ENCODE data around the gene MSANTD7.

The MSANTD7 gene

DNA sequence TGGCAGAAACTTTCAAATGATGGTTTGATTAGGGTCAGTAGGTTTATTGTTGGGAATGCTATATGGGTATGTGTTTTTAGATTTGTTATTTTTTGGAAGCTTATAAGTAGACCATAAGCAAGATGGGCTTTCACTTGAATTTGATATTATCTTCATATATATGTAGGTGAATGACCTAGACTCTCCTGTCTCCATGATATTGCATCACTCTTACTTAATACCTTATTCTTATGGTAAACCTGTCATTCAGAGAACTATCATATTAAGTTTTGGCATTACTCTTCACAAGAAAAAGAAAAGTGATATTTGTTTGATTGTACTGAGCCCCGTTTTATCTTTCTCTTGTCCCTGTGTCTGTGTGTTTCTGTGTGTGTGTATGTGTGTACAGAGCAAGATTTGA, 17.3 kb downstream of the MSANTD7 start:
- Histone ChIP-seq H3K4me1 (ENCODE audit: control insufficient read depth, insufficient read depth, low read length) (no peaks in the 10 kb centered on the region), H3K36me3 (ENCODE audit: control insufficient read depth in 2 of 2, insufficient read depth in 1 of 2, low read length in 2 of 2) (peaks cover 50 to 70% of the 10 kb centered on the region in 2 experiments), H3K4me3 (ENCODE audit: low read depth, low read length) (no peak overlapping the region), H3K27ac (ENCODE audit: extremely low read depth, low read depth, low read length) (no peak overlapping the region), H3K9me3 (ENCODE audit: control insufficient read depth, insufficient read depth, low read depth, low read length) (no peaks in the 10 kb centered on the region)
- POLR2A ChIA-PET: no interaction called here
- CTCF ChIA-PET: no interaction called here
- TF ChIP-seq ZNF324 (tag by site-specific recombination; IDR thresholded peaks at IDR 0.05): no peak
- TF ChIP-seq ZXDB (tag by site-specific recombination; IDR thresholded peaks at IDR 0.05): no peak
- TF ChIP-seq ZNF785 (tag by site-specific recombination; IDR thresholded peaks at IDR 0.05): no peak
- no peak for TF ChIP-seq MEIS1 (CRISPR knock-in tag; IDR thresholded peaks at IDR 0.05; ENCODE audit: borderline replicate concordance)
- no peak for TF ChIP-seq ZNF585B (tag by site-specific recombination; IDR thresholded peaks at IDR 0.05)
- TF ChIP-seq ZIC2 (tag by site-specific recombination; IDR thresholded peaks at IDR 0.05): no peak
- no peak for TF ChIP-seq ZNF521 (tag by site-specific recombination; IDR thresholded peaks at IDR 0.05)
- TF ChIP-seq ZNF133 (tag by site-specific recombination; IDR thresholded peaks at IDR 0.05): no peak
- TF ChIP-seq ZFP37 (tag by site-specific recombination; IDR thresholded peaks at IDR 0.05): no peak
- TF ChIP-seq ZNF610 (tag by site-specific recombination; IDR thresholded peaks at IDR 0.05; ENCODE audit: borderline replicate concordance): no peak
- TF ChIP-seq, protein P1, sequence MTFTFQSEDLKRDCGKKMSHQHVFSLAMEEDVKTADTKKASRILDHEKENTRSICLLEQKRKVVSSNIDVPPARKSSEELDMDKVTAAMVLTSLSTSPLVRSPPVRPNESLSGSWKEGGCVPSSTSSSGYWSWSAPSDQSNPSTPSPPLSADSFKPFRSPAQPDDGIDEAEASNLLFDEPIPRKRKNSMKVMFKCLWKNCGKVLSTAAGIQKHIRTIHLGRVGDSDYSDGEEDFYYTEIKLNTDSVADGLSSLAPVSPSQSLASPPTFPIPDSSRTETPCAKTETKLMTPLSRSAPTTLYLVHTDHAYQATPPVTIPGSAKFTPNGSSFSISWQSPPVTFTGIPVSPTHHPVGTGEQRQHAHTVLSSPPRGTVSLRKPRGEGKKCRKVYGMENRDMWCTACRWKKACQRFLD (tag by site-specific recombination; IDR thresholded peaks at IDR 0.05): no peak
- TF ChIP-seq ZBTB17 (tag by site-specific recombination; IDR thresholded peaks at IDR 0.05): no peak
- TF ChIP-seq, protein P2, sequence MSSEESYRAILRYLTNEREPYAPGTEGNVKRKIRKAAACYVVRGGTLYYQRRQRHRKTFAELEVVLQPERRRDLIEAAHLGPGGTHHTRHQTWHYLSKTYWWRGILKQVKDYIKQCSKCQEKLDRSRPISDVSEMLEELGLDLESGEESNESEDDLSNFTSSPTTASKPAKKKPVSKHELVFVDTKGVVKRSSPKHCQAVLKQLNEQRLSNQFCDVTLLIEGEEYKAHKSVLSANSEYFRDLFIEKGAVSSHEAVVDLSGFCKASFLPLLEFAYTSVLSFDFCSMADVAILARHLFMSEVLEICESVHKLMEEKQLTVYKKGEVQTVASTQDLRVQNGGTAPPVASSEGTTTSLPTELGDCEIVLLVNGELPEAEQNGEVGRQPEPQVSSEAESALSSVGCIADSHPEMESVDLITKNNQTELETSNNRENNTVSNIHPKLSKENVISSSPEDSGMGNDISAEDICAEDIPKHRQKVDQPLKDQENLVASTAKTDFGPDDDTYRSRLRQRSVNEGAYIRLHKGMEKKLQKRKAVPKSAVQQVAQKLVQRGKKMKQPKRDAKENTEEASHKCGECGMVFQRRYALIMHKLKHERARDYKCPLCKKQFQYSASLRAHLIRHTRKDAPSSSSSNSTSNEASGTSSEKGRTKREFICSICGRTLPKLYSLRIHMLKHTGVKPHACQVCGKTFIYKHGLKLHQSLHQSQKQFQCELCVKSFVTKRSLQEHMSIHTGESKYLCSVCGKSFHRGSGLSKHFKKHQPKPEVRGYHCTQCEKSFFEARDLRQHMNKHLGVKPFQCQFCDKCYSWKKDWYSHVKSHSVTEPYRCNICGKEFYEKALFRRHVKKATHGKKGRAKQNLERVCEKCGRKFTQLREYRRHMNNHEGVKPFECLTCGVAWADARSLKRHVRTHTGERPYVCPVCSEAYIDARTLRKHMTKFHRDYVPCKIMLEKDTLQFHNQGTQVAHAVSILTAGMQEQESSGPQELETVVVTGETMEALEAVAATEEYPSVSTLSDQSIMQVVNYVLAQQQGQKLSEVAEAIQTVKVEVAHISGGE (tag by site-specific recombination; conservative IDR thresholded peaks at IDR 0.05; ENCODE audit: low read depth): no peak
- no peak for TF ChIP-seq HOXA7 (CRISPR knock-in tag; IDR thresholded peaks at IDR 0.05; ENCODE audit: borderline replicate concordance)
- TF ChIP-seq ZBTB20 (tag by site-specific recombination; IDR thresholded peaks at IDR 0.05): no peak

DNA sequence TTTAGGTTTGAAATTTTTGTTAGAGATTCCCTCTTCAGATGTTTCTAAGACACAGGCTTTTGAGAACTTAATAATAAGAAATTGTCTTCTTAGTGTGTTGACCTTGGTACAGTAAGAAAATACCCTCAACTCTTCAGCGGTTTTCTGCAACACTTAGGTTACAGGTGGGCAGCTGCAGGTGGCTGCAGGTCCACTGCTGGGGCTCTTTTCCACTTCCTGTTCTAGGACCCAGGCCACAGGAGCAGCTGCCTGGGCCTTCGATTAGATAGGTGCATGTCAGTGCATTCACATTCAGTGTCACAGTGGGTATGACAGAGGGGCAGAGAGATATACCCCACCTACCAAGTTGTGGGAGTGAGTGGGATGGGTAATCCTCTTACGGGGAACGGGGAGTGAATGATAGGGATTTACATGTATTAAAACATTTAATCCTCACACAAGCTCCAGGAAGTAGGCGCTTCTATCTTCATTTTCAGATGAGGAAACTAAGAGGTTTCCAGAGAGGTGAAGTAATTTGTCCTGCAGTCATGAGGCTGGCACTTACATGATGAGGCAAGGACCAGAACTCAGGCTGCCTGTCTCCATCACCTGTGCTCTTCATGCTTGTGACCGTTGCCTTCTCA, 20.3 kb downstream of the MSANTD7 start:
- ChIA-PET POLR2A (interaction anchor here (1.1 kb wide), 1 partner anchor 21 kb away, joined by 4 read pairs; the partner anchor contains the start of gene CDNF), CTCF (interaction anchor here (1.5 kb wide), 1 partner anchor 10 kb away, joined by 4 read pairs; no protein-coding TSS in a partner anchor)
- H3K27ac ChIP-seq (ENCODE audit: extremely low read depth, low read depth, low read length): no peak overlapping the region
- H3K4me1 ChIP-seq (ENCODE audit: control insufficient read depth, insufficient read depth, low read length): no peaks in the 10 kb centered on the region
- H3K4me3 ChIP-seq (ENCODE audit: low read depth, low read length): no peak overlapping the region
- H3K9me3 ChIP-seq (ENCODE audit: control insufficient read depth, insufficient read depth, low read depth, low read length): no peaks in the 10 kb centered on the region
- peaks cover 36 to 65% of the 10 kb centered on the region in 2 experiments for H3K36me3 ChIP-seq (ENCODE audit: control insufficient read depth in 2 of 2, insufficient read depth in 1 of 2, low read length in 2 of 2)
- 0 out of 2 replicates have a peak, but pooled peaks have one; percentile 17 for TF ChIP-seq ZFHX2 (tag by site-specific recombination; conservative IDR thresholded peaks at IDR 0.05)
- TF ChIP-seq SCRT1 (tag by site-specific recombination; IDR thresholded peaks at IDR 0.05; ENCODE audit: borderline replicate concordance): 0 out of 2 replicates have a peak, but pooled peaks have one; percentile 42
- peak; percentile 23; the same call in 1 of the 2 replicates for TF ChIP-seq EGR2 (tag by site-specific recombination; IDR thresholded peaks at IDR 0.05; ENCODE audit: low read depth)
- peak; percentile 75 for TF ChIP-seq SCRT2 (tag by site-specific recombination; IDR thresholded peaks at IDR 0.05)
- no peak for TF ChIP-seq YY2 (tag by site-specific recombination; IDR thresholded peaks at IDR 0.05)

Data from HEK293 (cell line).